Testis (tissue), 2 donors: Measurements from ENCODE around the gene SEMA3F.

Source experiments
- CTCF ChIP-seq, 3 experiments: fragments of 450-650 bp in 2 of 3; fragments of 200-600 bp in 1 of 3; sonication (generic) in 1 of 3; IDR thresholded peaks; one replicate each; pipeline ENCODE4 v1.5.1; 2016 to 2019; ENCODE audit warnings: antibody characterized with exemption in 3 of 3, mild to moderate bottlenecking in 2 of 3, moderate library complexity in 1 of 3
- POLR2A ChIP-seq: fragments of 450-650 bp; IDR thresholded peaks from one replicate; pipeline ENCODE4 v1.6.1; 2017; ENCODE audit warnings: antibody characterized with exemption, mild to moderate bottlenecking, moderate library complexity

DNA sequence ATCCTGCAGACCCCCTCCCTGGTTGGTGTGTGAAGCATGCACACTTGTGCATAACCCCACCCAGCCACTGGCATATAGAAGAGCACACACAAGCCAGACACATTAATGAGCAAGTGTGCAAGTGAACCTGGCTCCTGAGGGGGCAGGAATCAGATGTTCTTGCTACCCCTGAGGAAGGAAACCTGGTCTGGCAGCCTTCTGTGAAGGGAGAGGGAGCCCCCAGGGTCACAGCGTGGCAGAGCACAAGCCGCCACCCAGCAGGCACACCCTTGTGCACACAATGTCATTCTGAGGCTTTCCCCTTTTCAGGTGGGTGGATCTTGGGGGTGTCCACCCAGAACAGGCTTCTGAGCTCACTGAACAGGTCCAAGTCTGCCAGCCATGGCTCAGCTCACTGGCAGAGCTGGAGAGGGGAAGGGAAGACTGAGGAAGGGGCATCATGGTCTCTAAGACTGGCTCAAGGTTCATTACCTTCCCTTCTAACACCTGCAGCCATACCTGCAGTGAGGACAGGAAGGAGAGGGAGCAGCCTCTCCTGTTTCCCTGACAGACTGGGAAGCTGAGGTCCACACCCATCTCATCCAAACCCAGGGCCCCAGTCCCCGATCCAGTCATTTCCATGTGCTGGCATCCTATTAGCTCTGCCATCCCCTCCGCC, 31.6 kb upstream of the SEMA3F start:
- TF ChIP-seq CTCF (IDR thresholded peaks at IDR 0.05): no peak
- no peak for TF ChIP-seq POLR2A
